ENCODE data around the gene CYP3A7.

DNA sequence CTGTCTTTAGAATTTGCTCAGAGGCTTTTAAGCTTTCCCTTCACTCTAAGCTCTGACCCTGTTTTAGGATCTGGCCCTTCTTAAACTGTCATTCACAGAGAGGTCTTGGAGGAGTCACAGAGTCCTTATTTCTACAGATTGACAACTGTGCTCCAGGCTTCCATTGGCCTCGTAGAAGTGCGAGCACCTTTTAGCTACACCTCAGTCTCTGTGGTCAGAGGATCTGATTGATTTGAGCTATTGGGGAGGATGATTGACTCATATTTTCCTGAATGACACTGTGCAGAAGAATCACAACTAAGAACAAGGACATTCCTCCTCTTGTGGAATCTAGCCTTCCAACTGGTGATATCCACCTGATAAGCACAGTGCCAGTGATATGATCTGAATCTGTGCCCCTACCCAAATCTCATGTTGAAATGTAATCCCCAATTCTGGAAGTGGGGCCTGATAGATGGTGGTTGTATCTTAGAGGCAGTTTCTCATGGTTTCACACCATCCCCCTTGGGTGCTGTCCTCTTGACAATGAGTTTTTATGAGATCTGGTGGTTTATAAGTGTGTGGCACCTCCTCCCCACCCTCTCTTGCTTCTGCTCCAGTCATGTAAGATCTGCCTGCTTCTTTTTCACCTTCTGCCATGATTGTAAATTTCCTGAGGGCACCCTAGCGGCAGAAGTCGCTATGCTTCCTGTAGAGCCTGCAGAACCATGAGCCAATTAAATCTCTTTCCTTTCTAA is 3.2 kb downstream of the CYP3A7 start:
- TF ChIP-seq, protein P1, sequence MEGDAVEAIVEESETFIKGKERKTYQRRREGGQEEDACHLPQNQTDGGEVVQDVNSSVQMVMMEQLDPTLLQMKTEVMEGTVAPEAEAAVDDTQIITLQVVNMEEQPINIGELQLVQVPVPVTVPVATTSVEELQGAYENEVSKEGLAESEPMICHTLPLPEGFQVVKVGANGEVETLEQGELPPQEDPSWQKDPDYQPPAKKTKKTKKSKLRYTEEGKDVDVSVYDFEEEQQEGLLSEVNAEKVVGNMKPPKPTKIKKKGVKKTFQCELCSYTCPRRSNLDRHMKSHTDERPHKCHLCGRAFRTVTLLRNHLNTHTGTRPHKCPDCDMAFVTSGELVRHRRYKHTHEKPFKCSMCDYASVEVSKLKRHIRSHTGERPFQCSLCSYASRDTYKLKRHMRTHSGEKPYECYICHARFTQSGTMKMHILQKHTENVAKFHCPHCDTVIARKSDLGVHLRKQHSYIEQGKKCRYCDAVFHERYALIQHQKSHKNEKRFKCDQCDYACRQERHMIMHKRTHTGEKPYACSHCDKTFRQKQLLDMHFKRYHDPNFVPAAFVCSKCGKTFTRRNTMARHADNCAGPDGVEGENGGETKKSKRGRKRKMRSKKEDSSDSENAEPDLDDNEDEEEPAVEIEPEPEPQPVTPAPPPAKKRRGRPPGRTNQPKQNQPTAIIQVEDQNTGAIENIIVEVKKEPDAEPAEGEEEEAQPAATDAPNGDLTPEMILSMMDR (IDR thresholded peaks at IDR 0.05): no peak
- TF ChIP-seq EP300 (IDR thresholded peaks at IDR 0.05) (no peak), POLR2A (IDR thresholded peaks at IDR 0.05; ENCODE audit: low read length) (no peak), BHLHE40 (IDR thresholded peaks at IDR 0.05; ENCODE audit: low read depth, low read length) (no peak), CHD2 (IDR thresholded peaks at IDR 0.05; ENCODE audit: low read length, partially characterized antibody) (no peak), ZSCAN20 (CRISPR knock-in tag; IDR thresholded peaks at IDR 0.05) (no peak), NFE2L2 (conservative IDR thresholded peaks at IDR 0.05; ENCODE audit: low read length) (no peak), PHF8 (IDR thresholded peaks at IDR 0.05; ENCODE audit: borderline replicate concordance, low read depth) (no peak)
- TF ChIP-seq, protein P2, sequence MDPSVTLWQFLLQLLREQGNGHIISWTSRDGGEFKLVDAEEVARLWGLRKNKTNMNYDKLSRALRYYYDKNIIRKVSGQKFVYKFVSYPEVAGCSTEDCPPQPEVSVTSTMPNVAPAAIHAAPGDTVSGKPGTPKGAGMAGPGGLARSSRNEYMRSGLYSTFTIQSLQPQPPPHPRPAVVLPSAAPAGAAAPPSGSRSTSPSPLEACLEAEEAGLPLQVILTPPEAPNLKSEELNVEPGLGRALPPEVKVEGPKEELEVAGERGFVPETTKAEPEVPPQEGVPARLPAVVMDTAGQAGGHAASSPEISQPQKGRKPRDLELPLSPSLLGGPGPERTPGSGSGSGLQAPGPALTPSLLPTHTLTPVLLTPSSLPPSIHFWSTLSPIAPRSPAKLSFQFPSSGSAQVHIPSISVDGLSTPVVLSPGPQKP (IDR thresholded peaks at IDR 0.05; ENCODE audit: low read depth, low read length): no peak
- TF ChIP-seq, protein P3, sequence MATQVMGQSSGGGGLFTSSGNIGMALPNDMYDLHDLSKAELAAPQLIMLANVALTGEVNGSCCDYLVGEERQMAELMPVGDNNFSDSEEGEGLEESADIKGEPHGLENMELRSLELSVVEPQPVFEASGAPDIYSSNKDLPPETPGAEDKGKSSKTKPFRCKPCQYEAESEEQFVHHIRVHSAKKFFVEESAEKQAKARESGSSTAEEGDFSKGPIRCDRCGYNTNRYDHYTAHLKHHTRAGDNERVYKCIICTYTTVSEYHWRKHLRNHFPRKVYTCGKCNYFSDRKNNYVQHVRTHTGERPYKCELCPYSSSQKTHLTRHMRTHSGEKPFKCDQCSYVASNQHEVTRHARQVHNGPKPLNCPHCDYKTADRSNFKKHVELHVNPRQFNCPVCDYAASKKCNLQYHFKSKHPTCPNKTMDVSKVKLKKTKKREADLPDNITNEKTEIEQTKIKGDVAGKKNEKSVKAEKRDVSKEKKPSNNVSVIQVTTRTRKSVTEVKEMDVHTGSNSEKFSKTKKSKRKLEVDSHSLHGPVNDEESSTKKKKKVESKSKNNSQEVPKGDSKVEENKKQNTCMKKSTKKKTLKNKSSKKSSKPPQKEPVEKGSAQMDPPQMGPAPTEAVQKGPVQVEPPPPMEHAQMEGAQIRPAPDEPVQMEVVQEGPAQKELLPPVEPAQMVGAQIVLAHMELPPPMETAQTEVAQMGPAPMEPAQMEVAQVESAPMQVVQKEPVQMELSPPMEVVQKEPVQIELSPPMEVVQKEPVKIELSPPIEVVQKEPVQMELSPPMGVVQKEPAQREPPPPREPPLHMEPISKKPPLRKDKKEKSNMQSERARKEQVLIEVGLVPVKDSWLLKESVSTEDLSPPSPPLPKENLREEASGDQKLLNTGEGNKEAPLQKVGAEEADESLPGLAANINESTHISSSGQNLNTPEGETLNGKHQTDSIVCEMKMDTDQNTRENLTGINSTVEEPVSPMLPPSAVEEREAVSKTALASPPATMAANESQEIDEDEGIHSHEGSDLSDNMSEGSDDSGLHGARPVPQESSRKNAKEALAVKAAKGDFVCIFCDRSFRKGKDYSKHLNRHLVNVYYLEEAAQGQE (IDR thresholded peaks at IDR 0.05): no peak
- TF ChIP-seq, protein P4, sequence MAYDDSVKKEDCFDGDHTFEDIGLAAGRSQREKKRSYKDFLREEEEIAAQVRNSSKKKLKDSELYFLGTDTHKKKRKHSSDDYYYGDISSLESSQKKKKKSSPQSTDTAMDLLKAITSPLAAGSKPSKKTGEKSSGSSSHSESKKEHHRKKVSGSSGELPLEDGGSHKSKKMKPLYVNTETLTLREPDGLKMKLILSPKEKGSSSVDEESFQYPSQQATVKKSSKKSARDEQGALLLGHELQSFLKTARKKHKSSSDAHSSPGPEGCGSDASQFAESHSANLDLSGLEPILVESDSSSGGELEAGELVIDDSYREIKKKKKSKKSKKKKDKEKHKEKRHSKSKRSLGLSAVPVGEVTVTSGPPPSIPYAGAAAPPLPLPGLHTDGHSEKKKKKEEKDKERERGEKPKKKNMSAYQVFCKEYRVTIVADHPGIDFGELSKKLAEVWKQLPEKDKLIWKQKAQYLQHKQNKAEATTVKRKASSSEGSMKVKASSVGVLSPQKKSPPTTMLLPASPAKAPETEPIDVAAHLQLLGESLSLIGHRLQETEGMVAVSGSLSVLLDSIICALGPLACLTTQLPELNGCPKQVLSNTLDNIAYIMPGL (CRISPR knock-in tag; IDR thresholded peaks at IDR 0.05; ENCODE audit: borderline replicate concordance): no peak
- TF ChIP-seq, protein P5, sequence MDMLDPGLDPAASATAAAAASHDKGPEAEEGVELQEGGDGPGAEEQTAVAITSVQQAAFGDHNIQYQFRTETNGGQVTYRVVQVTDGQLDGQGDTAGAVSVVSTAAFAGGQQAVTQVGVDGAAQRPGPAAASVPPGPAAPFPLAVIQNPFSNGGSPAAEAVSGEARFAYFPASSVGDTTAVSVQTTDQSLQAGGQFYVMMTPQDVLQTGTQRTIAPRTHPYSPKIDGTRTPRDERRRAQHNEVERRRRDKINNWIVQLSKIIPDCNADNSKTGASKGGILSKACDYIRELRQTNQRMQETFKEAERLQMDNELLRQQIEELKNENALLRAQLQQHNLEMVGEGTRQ (IDR thresholded peaks at IDR 0.05): no peak

Data from A549 (cell line).